Suppressor macrophage treated with lipopolysaccharide for 4 hours (primary cell): ENCODE results near the gene GRIK3.

Experiments
- DNase-seq: peaks from one replicate; pipeline ENCODE4 v3.0.0-alpha.2; 2020

The GRIK3 gene

GRCh38 chr1:37010011-37010410 is 24.3 kb downstream of the GRIK3 start:
- DNase-seq: no peak

DNA sequence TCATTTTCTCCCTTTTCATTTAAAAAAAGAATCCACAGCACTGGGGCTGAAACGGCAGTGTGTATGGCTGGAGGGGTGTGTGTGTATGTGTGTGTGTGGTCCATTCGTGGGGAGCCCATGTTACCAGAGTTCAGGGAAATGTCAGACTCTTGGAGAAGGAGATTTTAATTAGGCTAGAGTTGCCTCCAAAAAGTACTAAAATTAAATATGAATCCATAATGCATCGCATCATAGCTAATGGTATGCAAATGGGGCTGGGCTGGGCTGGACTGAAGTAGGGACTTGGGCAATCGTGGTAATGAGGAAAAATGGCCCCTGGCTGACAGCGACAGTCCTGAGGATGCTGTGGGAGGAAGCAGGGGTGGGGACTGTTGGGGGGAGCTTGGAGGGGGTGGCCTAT is 24.8 kb downstream of the GRIK3 start:
- DNase-seq: no peak

DNA sequence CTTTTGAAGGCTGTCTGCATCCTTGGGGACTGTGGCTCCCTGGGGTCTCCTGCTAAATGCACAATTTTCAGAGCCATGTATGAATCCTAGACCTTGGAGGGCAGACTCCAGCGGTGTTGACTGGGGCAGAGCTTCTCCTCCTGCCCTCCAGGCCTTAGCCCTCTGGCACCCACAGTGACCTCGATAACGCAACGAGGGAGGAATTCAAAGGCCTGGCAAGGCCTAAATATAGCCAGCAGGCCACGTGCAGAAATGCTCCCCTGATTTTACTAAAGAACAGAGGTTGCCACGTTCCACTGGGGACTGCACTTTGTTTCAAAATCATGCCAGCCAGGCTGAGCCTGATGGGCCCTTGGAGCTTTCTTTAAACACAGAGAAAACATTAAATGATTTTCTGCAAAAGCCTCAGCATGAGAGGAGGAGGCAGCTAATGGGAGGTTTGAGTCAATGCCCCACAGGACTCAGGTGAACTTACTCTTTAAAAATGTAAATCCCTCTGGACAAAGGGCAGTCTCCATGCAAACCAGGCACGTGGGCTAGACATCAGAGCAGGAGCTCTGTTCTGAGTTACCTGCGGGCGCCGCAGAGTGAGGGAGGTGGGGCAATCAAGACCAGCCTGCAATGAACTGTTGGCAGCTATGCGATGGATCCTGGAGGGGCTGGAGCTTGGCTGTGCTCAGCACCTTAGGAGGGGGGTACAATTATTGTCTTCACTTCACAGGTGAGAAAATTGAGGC is 28.0 kb downstream of the GRIK3 start:
- no peak for DNase-seq

GRCh38 chr1:37002898-37003297 is 31.4 kb downstream of the GRIK3 start:
- DNase-seq: no peak

DNA sequence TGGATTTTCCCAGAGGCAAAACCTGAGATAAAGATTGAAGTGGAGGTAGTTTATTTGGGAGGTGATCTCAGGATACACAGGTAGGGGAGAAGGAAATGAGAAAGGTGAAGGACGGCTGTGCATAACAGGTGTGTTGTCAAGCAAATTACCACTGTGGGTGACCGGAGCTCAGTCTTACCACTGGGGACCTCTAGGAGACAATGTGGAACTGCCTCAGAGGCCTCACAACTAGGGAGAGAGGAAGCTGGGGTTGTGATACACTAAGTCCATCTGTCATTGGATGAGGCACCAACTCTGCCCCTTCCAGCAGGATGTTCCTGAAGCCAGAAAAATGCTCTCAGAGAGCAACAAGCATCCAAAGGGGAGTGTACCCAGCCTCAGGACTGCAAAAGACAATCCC is 32.6 kb downstream of the GRIK3 start:
- DNase-seq: no peak

DNA sequence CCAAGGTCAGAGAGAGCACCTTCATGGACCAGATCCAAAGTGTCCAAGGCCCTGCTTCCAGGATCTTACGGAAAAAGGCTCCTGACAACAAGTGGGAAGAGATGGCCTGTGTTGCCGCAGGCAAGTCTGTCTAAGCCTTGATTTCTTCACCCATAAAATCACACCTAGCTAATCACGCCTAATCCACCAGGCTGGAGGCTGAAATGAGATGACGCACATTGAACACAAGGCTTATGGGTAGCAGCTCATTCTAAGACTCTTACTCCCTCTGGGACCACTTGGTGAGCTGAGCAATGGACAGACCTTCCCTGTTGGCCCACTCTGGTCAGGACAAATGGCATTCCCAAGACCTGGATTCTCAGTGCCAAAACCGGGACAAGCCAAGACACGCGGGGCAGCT is 38.2 kb downstream of the GRIK3 start:
- DNase-seq: no peak

DNA sequence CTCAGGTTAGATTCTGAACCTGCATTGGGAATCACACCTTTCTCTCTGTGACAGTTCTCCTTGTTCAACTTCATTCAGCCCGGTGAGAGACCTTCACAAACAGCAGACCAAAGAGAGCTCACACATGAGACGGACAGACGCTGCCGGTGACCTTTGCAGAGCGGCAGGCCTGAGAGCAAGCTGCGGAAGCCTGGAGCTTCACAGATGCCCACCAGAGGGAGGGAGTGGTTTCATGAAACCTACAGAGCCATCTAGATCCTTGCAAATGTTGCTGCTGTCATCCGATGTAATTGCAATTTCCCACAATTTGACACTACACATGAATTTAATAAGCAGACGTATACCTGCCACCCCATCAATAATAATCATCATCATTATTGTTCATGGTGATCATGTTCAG is 39.4 kb downstream of the GRIK3 start:
- DNase-seq: no peak

DNA sequence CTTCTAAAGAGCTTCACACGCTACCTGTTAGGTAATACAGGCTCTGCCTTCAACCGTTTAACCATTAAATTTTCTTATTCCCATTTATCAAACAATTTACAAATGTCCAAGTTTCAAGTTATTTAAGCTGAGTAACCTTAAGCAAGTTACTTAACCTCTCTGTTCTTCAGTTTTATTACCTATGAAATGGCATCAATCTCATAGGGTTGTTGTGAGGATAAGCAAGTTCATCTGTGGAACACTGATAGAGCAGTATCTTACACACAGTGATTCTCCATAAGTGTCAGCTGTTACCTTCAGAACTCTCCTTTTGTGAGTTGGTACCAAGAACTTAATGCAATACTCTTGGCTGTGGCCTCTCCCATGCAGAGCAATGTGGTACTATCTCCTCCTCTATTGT is 40.0 kb downstream of the GRIK3 start:
- no peak for DNase-seq

GRCh38 chr1:36992139-36992943 is 42.0 kb downstream of the GRIK3 start:
- DNase-seq: no peak

GRCh38 chr1:36991551-36991950 is 42.8 kb downstream of the GRIK3 start:
- DNase-seq: no peak

GRCh38 chr1:36990928-36991327 is 43.4 kb downstream of the GRIK3 start:
- no peak for DNase-seq

DNA sequence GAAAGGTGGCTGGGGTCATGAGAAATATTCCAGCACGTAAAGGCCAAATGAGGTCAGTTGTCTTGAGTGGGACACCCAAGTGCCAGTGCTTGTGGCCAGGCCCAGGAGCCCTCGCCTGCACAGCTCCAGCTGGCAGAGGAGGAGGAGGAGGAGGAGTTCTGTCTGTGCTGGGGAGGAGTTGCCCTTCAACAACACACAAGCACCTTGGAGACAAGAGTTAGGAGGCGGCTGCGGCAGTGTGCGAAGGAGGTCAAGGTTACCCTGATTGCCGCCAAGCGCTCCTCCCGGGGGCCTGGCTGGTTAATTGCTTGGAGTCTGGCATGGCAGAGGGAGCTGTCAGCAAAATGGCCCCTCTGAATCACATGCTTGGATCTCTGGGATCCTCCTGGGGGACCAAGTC is 45.1 kb downstream of the GRIK3 start:
- DNase-seq: no peak

- DNase-seq: no peak
These were observed 45.5 kb downstream of the GRIK3 start for GRCh38 chr1:36988741-36989193.

DNA sequence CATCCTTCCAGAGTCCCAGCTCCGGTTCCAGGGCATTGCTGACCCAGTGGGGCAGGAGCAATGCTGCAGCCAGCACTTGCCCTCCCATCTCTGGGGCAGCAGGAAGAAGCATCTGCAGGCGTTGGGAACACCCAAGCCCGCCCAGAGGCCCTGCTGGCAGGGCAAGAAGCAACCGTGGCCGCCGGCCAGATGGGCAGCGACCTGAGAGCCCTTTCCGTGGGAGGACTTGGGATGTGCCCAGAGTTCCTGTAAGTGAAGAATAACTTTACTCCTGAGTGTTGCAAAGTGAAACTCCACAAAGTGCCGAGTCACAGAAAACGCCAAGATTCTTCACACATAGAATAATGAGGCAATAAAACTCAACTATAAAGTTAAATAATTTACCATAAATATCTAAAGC is 46.0 kb downstream of the GRIK3 start:
- DNase-seq: no peak

GRCh38 chr1:36987276-36987675 is 47.0 kb downstream of the GRIK3 start:
- no peak for DNase-seq

GRCh38 chr1:36986241-36986985 is 47.9 kb downstream of the GRIK3 start:
- DNase-seq: no peak

DNA sequence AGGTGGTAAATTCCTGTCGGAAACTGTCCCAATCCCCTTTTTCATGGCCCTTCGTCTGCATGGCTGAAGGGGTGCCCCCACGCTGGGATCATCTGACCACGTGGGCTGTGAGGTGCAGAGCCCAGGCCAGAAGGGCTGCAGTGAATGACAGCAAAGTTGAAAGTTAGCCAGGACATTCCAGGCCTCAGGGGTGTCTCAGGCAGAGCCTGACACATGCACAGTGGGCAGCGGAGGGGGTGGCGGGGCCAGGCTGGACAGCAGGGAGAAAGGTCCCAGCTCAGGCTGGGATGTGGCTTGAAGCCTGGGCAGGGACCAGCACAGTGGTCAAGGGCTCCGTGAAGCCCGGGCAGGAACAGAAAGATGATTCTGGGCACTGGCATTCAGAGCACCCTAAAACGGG is 49.6 kb downstream of the GRIK3 start:
- no peak for DNase-seq

GRCh38 chr1:36984026-36984425 is 50.3 kb downstream of the GRIK3 start:
- DNase-seq: no peak

- no peak for DNase-seq
These were observed 51.6 kb downstream of the GRIK3 start for GRCh38 chr1:36982709-36983108.

DNA sequence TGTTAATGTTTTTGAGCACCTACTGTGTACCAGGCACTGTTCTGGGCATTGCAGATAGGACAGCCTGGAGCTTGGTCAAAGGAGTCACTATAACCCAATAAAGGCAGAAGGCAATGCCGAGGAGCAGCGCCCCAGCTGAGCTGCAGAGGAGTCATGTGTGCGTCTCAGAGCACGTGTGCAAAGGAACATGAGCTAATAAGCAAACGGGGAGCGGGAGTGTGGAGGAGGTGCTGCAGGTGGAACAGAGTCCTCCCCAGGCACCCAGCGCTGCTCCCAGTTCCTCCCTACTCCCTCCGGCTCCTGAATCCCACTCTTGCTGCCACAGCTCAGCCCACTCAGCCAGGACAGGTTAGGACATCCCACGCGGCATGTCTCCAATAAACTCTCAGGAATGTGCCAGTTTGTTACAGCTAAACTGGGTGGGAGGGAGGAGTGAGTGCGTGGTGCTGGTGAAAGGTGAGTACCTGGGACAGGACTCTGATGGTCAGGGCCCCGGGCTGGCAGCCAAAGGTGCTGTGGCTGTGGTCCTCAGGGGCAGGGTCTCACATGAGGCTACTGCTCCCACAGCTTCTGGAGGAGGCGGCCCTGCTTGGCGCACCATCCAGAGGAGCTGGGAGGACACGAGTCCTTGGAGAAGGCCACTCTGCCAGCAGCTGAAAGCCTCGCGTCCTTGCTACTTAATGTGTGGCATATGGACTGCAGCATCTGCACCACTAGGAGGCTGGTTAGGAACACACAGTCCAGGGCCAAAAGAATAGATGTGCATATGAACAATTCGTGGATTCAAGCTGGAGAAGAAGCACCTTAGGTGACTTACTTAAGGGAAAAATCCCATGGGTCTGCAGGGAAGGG is 52.3 kb downstream of the GRIK3 start:
- no peak for DNase-seq

DNA sequence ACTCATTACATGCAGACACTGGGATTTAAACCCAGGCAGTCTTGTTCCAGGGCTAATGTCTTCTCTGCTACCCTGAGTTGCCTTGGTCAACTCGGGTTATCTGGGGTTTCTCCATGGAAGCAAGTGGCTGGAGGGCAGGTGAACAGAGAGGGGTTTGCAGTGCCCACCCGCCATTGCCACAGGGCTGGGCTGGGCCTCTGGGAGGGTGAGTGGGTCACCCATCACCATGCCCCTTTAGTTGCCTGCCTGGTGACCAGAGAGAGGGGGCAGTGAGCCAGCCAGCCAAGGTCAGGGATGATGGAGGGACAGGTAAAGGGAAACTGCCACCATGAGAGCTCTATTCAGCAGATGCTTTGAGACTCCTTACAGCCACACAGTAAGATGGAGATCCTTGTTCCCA is 53.2 kb downstream of the GRIK3 start:
- no peak for DNase-seq

GRCh38 chr1:36977731-36978406 is 56.4 kb downstream of the GRIK3 start:
- no peak for DNase-seq
